Ovary (tissue), 9 donors: ENCODE data around the gene RPS15. TPM values are rescaled to one million over a fixed set of nuclear protein-coding genes. Genes with fewer than 3 reads are reported as not detected.

ENCODE experiments used
- DNase-seq, 5 donors: peaks; one replicate each; pipeline ENCODE4 v3.0.0-alpha.2; 2019 to 2020
- H3K27ac ChIP-seq, 2 donors: fragments of 200-600 bp; one replicate each; pipeline versions ENCODE4 v1.5.1 to v1.8.0; 2019 to 2022
- H3K27me3 ChIP-seq: fragments of 200-600 bp; one replicate; pipeline ENCODE4 v1.8.0; 2022
- H3K36me3 ChIP-seq: fragments of 200-600 bp; sonication (generic); one replicate; pipeline ENCODE4 v1.5.1; 2019
- H3K4me1 ChIP-seq: one replicate; pipeline ENCODE4 v1.8.1; 2013; ENCODE audit warnings: mild to moderate bottlenecking, moderate library complexity; ENCODE audit not compliant: insufficient read depth
- H3K4me3 ChIP-seq: fragments of 200-600 bp; sonication (generic); one replicate; pipeline ENCODE4 v1.5.1; 2017
- H3K9me3 ChIP-seq, 2 donors: fragments of 200-600 bp in 1 of 2; sonication (generic) in 1 of 2; one replicate each; pipeline versions ENCODE4 v1.5.1 to v1.8.1; 2013 to 2019; ENCODE audit warnings: mild to moderate bottlenecking in 1 of 2, moderate library complexity in 1 of 2
- EP300 ChIP-seq: sonication (generic); formaldehyde crosslinking; IDR thresholded peaks from one replicate; pipeline ENCODE4 v1.6.1; 2017; ENCODE audit warnings: antibody characterized with exemption
- POLR2A ChIP-seq: fragments of 450-650 bp; IDR thresholded peaks from one replicate; pipeline ENCODE4 v1.6.1; 2017; ENCODE audit warnings: antibody characterized with exemption, mild to moderate bottlenecking, moderate library complexity
- WGBS, 3 donors: extraction: QIAGEN DNeasy Blood & Tissue Kit in 1 of 3; methylation state at CpG; one replicate each; pipeline versions ENCODE4 v1.1.5 to v1.1.7; 2013 to 2017; 5-methylcytosine and 5-hydroxymethylcytosine counted together
- intact Hi-C, 4 donors: fragments of 100-400 bp; cut with DNase I; formaldehyde crosslinking; loops; one replicate each; pipeline versions ENCODE4 v1.11.0 to v1.15.1; 2022 to 2023
- polyA plus RNA-seq, 2 donors: library from polyadenylated mRNA; stranded (reverse); fragments of 200-250 nt in 1 of 2; fragments of 350-450 nt in 1 of 2; fragmentation: Illumina TruSeq in 1 of 2; extraction: RNeasy Lipid Tissue Mini Kit (QIAGEN cat#74804) in 1 of 2; gene quantifications; one replicate each; pipeline ENCODE4 v1.2.3, GENCODE V29; 2013 to 2014
- total RNA-seq, 7 donors: library from RNA; depleted of rRNA in 2 of 7; stranded (reverse); fragments of >200 nt in 2 of 7; fragmentation: NEBNext Ultra II Directional in 3 of 7; extraction: Animal tissue kit (Norgen Biotek cat#: 25700) in 3 of 7; gene quantifications; one replicate each; pipeline versions ENCODE4 v1.1.0 to v1.2.4, GENCODE V29; 2016 to 2023
- TF ChIP-seq, protein P1 (sequence below), 3 donors: fragments of 450-650 bp in 2 of 3; fragments of 200-600 bp in 1 of 3; IDR thresholded peaks; one replicate each; pipeline versions ENCODE4 v1.5.1 to v1.8.0; 2016 to 2022; ENCODE audit warnings: antibody characterized with exemption in 3 of 3, mild to moderate bottlenecking in 1 of 3
- donor health status: DM: no; HTN: no; CAD: no; lungs with moderate emphysema.
- donor health status: DM: no; HTN: no; CAD: no.
- donor health status: Bipolar disorder and iron deficiency.
- donor health status: DM: yes; HTN: yes; CAD: no.
- donor health status: DM: no; HTN: no; CAD: no.
- donor health status: DM: yes; HTN: yes; CAD: no.

The RPS15 gene
- total and polyA plus RNA-seq, 9 donors: 174 to 7,253 (median 2,328) TPM

DNA sequence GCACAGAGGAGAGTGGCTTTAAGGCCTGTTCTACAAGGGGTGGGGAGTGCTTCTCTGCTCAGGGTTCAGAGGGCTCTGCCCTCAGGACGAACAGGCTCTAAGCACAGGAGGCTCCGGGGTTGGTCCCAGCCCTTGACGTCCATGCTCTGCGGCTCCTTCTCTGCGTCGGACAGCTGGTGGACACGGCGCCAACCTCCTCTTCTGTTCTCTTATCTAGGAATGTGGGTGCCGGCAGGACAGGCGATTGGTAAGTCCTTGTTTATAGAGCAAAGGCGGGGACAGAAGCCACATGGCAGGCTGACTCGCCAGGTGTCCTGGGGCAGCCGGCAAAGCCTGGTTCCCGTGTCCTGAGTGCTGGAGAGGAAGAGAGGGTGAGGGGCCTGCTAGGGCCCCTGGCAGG lies 8.4 kb upstream of the RPS15 start:
- intact Hi-C loops: no loop called here
- H3K4me3 ChIP-seq: no peak overlapping the region
- TF ChIP-seq, protein P1, sequence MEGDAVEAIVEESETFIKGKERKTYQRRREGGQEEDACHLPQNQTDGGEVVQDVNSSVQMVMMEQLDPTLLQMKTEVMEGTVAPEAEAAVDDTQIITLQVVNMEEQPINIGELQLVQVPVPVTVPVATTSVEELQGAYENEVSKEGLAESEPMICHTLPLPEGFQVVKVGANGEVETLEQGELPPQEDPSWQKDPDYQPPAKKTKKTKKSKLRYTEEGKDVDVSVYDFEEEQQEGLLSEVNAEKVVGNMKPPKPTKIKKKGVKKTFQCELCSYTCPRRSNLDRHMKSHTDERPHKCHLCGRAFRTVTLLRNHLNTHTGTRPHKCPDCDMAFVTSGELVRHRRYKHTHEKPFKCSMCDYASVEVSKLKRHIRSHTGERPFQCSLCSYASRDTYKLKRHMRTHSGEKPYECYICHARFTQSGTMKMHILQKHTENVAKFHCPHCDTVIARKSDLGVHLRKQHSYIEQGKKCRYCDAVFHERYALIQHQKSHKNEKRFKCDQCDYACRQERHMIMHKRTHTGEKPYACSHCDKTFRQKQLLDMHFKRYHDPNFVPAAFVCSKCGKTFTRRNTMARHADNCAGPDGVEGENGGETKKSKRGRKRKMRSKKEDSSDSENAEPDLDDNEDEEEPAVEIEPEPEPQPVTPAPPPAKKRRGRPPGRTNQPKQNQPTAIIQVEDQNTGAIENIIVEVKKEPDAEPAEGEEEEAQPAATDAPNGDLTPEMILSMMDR (IDR thresholded peaks at IDR 0.05): no peak
- no peak for TF ChIP-seq POLR2A
- TF ChIP-seq EP300: no peak
- H3K36me3 ChIP-seq: no peaks in the 10 kb centered on the region
- no peaks in the 10 kb centered on the region for H3K4me1 ChIP-seq
- no peaks in the 10 kb centered on the region for H3K9me3 ChIP-seq
- 41 to 69% (median 50%) methylated on average over 14 of the region's 14 CpGs for WGBS, 3 donors
- no peaks in the 10 kb centered on the region for H3K27me3 ChIP-seq
- H3K27ac ChIP-seq: no peak overlapping the region
- DNase-seq: no peak

DNA sequence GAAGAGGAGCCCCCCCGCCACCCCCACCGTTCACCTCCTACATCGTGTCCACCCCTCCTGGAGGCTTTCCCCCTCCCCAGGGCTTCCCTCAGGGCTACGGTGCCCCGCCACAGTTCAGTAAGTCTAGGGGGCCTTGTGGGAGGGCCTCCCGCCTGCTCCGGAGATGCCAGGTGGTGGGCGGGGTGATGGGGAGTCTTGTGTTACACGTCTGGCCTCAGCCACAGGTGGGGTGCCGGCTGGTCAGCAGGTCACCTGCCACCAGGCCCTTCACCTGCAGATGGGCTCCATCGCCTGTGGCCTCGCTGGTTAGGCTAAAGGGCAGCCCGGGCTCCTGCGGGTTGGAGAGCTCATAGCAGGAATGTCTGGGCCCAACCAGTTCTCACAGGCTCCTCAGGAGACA lies 8.0 kb upstream of the RPS15 start:
- 78 to 84% (median 80%) methylated on average over 13 to 14 of the region's 14 CpGs for WGBS, 3 donors
- TF ChIP-seq POLR2A (no peak), EP300 (no peak)
- TF ChIP-seq, protein P1 (IDR thresholded peaks at IDR 0.05): no peak
- DNase-seq: no peak
- H3K4me3 ChIP-seq: no peak overlapping the region
- intact Hi-C loops: no loop called here
- H3K27me3 ChIP-seq: no peaks in the 10 kb centered on the region
- no peaks in the 10 kb centered on the region for H3K4me1 ChIP-seq
- no peak overlapping the region for H3K27ac ChIP-seq
- H3K36me3 ChIP-seq: no peaks in the 10 kb centered on the region
- H3K9me3 ChIP-seq: no peaks in the 10 kb centered on the region

DNA sequence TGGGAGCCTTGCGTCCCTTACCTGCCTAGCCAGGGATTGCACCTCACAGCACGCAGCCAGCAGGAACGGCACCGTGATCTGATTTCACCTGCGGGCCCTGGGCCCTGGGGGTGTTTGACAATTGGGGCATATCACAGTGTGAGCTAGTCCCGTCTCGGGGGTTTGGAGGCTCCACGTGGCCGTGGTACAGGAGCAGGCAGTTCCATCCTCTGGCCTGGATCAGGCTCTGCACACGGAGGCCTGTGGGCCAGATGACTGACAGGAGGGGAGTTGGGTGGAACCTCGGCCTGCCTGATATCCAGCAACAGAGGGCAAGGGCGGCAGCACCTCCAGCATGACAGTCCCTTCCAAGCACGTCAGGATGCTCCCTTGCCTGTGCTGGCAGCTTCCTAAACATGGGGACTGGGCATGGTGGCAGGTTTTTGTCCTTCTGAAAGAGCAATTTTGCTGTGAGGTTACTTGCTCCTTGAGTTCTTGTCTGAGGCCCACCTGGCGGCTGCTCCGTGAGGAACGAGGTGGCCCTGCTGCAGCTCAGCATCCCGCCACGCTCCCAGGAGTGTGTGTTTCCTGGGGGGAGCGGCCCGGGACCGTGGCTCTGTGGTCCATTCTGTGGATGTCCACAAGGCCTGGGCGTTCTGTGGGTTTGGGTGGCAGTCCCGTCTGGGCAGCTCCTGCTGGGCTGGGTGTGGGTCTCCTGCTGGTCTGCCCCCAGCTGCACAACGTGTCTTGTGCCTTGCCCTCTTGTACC lies 6.3 kb upstream of the RPS15 start:
- peak in 1 of 5 donors; percentile 21 for DNase-seq
- H3K27ac ChIP-seq: no peak overlapping the region
- no peaks in the 10 kb centered on the region for H3K4me1 ChIP-seq
- intact Hi-C loops: no loop called here
- H3K27me3 ChIP-seq: no peaks in the 10 kb centered on the region
- no peaks in the 10 kb centered on the region for H3K9me3 ChIP-seq
- H3K4me3 ChIP-seq: no peak overlapping the region
- TF ChIP-seq EP300 (no peak), POLR2A (no peak)
- TF ChIP-seq, protein P1 (IDR thresholded peaks at IDR 0.05): no peak
- no peaks in the 10 kb centered on the region for H3K36me3 ChIP-seq
- WGBS, 3 donors: 84 to 89% (median 86%) methylated on average over 23 to 24 of the region's 24 CpGs

- no peak overlapping the region for H3K4me3 ChIP-seq
- no peak overlapping the region for H3K27ac ChIP-seq
- WGBS, 3 donors: 81 to 83% (median 82%) methylated on average over 16 of the region's 16 CpGs
- H3K36me3 ChIP-seq: no peaks in the 10 kb centered on the region
- no peaks in the 10 kb centered on the region for H3K9me3 ChIP-seq
- H3K27me3 ChIP-seq: no peaks in the 10 kb centered on the region
- no peak for TF ChIP-seq EP300
- TF ChIP-seq POLR2A: no peak
- TF ChIP-seq, protein P1 (IDR thresholded peaks at IDR 0.05): no peak
- no peak for DNase-seq
- intact Hi-C loops: no loop called here
- H3K4me1 ChIP-seq: no peaks in the 10 kb centered on the region
Observed at GRCh38 chr19:1432507-1432887, 5.7 kb upstream of the RPS15 start.
